Type B pancreatic cell (in vitro differentiated cells): ENCODE data around the gene CXorf65. TPM values are rescaled to one million over a fixed set of nuclear protein-coding genes. Genes with fewer than 3 reads are reported as not detected.

Source experiments
- DNase-seq: peaks from one replicate; pipeline ENCODE4 v3.0.0; 2021; ENCODE audit warnings: mixed read lengths; ENCODE audit not compliant: unreplicated experiment; ENCODE audit errors: extremely low spot score
- H3K27ac Mint-ChIP-seq: 2 replicates; pipeline ENCODE4 v1.8.0; 2021; ENCODE audit warnings: mild to moderate bottlenecking, mixed read lengths
- H3K27me3 Mint-ChIP-seq: 2 replicates; pipeline ENCODE4 v1.8.0; 2021; ENCODE audit warnings: mixed read lengths
- H3K36me3 Mint-ChIP-seq: 2 replicates; pipeline ENCODE4 v1.8.0; 2021; ENCODE audit warnings: mixed read lengths
- H3K4me1 Mint-ChIP-seq: one replicate; pipeline ENCODE4 v1.8.0; 2021; ENCODE audit warnings: mixed read lengths; ENCODE audit not compliant: unreplicated experiment
- H3K4me3 Mint-ChIP-seq: 2 replicates; pipeline ENCODE4 v1.8.0; 2021; ENCODE audit warnings: mild to moderate bottlenecking, mixed read lengths
- H3K9me3 Mint-ChIP-seq: 2 replicates; pipeline ENCODE4 v1.8.0; 2021; ENCODE audit warnings: mixed read lengths
- total RNA-seq: library from RNA; stranded (reverse); gene quantifications from 2 replicates; pipeline ENCODE4 v1.2.1, GENCODE V29; 2021; ENCODE audit warnings: low replicate concordance
- TF ChIP-seq, protein P1 (sequence below): fragments of 200-600 bp; sonication (generic); conservative IDR thresholded peaks from 2 replicates; pipeline ENCODE4 v1.5.0; 2021; ENCODE audit warnings: antibody characterized with exemption, mild to moderate bottlenecking

Gene CXorf65
- total RNA-seq, 1 donor from 2014 or later, result not detected

DNA sequence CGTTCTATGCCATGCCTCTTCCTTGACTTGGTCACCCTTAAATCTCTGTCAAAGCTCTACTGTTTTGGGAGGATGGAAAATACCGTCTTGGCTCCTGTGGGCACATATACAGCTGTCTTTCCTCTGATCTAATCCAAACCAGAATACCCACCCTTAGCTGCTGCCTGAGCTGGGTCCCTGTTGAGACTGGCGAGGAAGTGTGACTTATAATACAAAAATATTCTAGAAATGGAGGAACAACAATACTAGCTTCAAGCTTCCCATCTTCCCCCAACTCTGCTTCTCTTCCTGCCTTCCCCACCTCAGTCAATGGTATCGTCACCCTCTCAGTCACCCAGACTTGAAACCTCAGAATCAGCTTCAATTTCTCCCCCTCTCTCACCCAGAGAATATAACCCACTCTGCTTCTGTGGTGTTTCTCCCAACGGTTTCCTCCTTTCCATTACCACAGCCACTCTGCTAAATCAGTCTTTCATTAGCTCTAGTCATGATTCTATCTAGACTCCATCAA lies 5.4 kb upstream of the CXorf65 start:
- H3K9me3 Mint-ChIP-seq, result peaks cover 7% of the 10 kb centered on the region

DNA sequence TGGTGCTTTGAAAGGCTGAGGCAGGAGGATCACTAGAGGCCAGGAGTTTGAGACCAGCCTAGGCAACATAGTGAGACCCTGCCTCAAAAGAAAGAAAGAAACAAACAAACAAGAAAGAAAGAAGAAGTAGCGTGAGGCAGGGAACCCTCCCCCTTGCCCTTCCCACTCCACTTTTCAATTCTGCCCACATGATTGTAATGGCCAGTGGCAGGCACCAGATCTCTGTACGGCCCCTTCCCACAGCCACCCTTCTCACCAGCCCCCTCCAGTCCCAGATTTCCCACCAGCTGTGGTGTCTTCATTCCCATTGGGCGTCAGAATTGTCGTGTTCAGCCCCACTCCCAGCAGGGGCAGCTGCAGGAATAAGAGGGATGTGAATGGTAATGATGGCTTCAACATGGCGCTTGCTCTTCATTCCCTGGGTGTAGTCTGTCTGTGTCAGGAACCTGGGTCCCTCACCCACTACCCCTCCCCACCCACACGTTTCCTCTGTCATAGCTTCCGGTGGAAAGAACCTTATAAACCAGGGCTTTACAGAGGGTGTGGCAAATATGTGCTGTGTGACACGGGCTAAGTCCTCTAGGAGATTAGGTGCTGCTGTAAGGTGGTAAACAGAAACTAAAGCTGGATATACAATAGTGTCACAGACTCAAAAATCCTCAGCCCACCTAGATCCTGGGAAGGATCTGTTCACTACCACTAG lies 4.8 kb upstream of the CXorf65 start, which contains the start of gene IL2RG:
Gene IL2RG (minus strand): TSS at position 437 of the 703 bp plus-strand sequence. CDS start 38 bp downstream, at position 399.
- TF ChIP-seq, protein P1, sequence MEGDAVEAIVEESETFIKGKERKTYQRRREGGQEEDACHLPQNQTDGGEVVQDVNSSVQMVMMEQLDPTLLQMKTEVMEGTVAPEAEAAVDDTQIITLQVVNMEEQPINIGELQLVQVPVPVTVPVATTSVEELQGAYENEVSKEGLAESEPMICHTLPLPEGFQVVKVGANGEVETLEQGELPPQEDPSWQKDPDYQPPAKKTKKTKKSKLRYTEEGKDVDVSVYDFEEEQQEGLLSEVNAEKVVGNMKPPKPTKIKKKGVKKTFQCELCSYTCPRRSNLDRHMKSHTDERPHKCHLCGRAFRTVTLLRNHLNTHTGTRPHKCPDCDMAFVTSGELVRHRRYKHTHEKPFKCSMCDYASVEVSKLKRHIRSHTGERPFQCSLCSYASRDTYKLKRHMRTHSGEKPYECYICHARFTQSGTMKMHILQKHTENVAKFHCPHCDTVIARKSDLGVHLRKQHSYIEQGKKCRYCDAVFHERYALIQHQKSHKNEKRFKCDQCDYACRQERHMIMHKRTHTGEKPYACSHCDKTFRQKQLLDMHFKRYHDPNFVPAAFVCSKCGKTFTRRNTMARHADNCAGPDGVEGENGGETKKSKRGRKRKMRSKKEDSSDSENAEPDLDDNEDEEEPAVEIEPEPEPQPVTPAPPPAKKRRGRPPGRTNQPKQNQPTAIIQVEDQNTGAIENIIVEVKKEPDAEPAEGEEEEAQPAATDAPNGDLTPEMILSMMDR, result no peak
- H3K4me3 Mint-ChIP-seq, result no peak within 1 kb of the TSS
- H3K27me3 Mint-ChIP-seq, result no peaks in the 10 kb centered on the region
- DNase-seq, result no peak
- no peaks in the 10 kb centered on the region for H3K36me3 Mint-ChIP-seq
- H3K9me3 Mint-ChIP-seq, result peaks cover 7% of the 10 kb centered on the region
- peak within 1 kb of the TSS; percentile 84 for H3K27ac Mint-ChIP-seq
- H3K4me1 Mint-ChIP-seq, result peaks cover 13% of the 10 kb centered on the region

More for the DNA sequence above, 5.4 kb upstream of the CXorf65 start:
- Mint-ChIP-seq H3K4me1 (peaks cover 13% of the 10 kb centered on the region), H3K27ac (peak overlapping the region; percentile 84), H3K27me3 (no peaks in the 10 kb centered on the region), H3K36me3 (no peaks in the 10 kb centered on the region), H3K4me3 (no peak overlapping the region)
- DNase-seq, result no peak
- TF ChIP-seq, protein P1, result no peak

DNA sequence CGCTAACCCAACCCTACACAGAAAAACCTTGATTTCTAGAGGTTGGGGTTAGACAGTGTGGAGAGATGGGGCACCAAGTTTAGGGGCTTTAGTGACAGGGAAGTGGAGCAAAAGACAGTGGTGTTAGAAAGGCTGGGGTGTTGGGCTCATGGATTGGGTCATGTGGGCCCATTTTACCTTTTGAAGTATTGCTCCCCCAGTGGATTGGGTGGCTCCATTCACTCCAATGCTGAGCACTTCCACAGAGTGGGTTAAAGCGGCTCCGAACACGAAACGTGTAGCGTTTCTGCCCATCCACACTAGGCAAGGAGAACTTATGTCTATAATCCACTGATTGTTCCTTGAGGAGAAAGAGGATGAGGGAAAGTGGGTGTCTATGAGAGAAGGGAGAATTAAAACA lies 2.5 kb upstream of the CXorf65 start:
- Mint-ChIP-seq H3K4me3 (no peak overlapping the region), H3K27ac (no peak overlapping the region), H3K27me3 (no peaks in the 10 kb centered on the region), H3K4me1 (peaks cover 20% of the 10 kb centered on the region), H3K9me3 (peaks cover 7% of the 10 kb centered on the region), H3K36me3 (no peaks in the 10 kb centered on the region)
- TF ChIP-seq, protein P1, result no peak
- no peak for DNase-seq

DNA sequence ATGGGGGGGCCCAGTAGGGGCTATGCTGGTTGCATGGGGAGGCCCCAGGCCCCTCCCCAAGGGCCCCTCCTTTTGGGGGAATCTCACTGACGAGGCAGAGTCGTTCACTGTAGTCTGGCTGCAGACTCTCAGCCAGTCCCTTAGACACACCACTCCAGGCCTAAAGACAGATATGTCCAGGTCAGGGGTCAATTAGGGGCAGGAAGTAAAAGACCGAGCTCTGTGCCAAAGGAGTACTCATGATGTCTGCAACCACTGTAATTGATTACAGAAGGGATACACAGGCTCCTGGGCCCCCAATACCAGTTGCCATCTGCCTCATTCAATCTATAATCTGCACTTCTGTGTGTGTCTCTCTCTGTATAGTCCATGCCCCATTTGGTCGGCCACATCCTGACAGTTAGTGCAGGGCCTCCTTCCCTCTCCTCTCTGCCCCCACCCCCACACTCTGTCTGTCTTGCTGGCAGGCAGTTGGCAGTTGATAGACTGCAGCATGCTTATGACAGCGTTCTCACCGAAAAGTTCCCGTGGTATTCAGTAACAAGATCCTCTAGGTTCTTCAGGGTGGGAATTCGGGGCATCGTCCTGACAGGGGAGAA lies 1.3 kb upstream of the CXorf65 start:
- Mint-ChIP-seq H3K4me3 (peak overlapping the region; percentile 6), H3K27me3 (no peaks in the 10 kb centered on the region), H3K27ac (no peak overlapping the region), H3K4me1 (peaks cover 25% of the 10 kb centered on the region), H3K36me3 (no peaks in the 10 kb centered on the region), H3K9me3 (peaks cover 7% of the 10 kb centered on the region)
- no peak for DNase-seq
- TF ChIP-seq, protein P1, result no peak

DNA sequence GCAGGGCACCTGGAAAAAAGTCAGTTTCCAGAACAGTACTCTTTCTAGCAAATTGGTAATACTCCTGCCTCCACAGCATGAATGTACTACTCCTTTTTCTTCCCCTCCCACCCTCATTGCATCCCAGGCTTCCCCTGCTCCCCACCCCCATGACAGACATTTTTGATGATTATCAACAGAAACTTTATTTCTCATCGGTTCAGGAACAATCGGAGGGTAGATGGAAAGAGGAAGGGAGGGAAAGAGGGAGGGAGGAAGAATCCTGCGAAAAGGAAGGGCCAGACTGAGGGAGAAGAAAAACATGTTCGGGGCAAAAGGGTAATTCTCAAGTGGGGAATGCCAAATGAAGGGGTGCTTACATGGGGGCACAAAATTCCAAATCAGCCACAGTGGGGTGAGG lies 705 bp upstream of the CXorf65 start:
- no peaks in the 10 kb centered on the region for H3K36me3 Mint-ChIP-seq
- TF ChIP-seq, protein P1, result no peak
- H3K9me3 Mint-ChIP-seq, result peaks cover 6% of the 10 kb centered on the region
- H3K27me3 Mint-ChIP-seq, result no peaks in the 10 kb centered on the region
- H3K4me3 Mint-ChIP-seq, result no peak overlapping the region
- no peak overlapping the region for H3K27ac Mint-ChIP-seq
- DNase-seq, result no peak
- H3K4me1 Mint-ChIP-seq, result peaks cover 31% of the 10 kb centered on the region
